GM19239 (cell line): ENCODE data around the gene TENM4.
"Not testable (repeated sequence)": the region's sequence is repeated elsewhere in the genome, so short reads cannot be mapped to it uniquely, and the experiment has no call there.

ENCODE experiments used
- DNase-seq: peaks from one replicate; pipeline ENCODE4 v3.0.0; 2011; ENCODE audit warnings: low spot score; ENCODE audit not compliant: insufficient read length
- FAIRE-seq: peaks from 2 replicates; lab custom pipeline; 2011; peaks lifted over from hg19 to GRCh38; lab: Jason Lieb, UNC

TENM4 gene

DNA sequence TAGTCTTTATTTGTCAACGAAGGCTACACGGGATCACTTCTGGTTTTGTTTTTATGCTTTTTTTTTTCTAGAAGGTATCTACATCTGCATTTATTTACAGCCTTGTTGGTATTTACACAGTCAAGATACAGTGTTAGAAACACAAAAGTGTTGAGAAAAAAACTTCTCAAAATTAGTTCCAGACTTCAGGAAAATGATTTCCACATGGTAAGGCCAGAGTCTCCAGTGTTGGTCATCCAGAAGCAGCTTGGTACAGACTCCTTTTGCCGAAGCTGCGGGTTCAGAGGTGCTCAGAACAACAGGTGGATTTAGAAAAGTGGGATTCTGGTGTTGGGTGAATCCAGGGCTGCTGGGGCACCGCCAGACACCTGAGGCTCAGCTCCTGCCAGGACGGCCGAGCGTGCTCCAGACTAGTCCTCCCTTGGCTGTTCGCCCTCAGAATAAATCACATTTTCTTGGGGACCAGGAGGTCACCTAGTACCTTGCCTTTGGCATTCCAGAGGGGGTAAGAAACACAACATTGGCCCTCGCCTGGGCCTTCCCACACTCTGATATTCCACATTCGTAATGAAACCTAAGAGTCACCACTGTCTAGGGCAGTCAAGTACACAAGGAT, 787.4 kb downstream of the TENM4 start:
- DNase-seq, result no peak
- FAIRE-seq, result no peak

DNA sequence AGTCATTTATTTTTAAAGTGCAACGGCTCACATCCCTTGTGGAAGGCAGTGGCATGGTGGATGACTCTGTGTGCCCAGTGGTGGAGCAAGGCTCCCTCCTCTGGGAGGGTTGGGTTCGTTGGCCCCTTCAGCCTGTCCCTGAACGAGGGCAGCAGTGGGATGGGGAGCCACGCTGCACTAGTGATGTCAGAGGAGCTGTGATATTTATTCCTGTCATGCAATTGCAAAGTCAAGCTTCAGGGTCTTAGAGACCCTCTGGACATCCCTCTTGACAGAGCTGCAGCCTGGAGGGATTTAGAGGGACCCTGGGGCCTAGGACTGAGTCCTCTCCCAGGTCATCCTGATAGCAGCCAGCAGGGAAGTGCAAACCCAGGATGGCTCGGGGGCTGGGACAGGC, 788.0 kb downstream of the TENM4 start:
- DNase-seq (no peak), FAIRE-seq (no peak)

DNA sequence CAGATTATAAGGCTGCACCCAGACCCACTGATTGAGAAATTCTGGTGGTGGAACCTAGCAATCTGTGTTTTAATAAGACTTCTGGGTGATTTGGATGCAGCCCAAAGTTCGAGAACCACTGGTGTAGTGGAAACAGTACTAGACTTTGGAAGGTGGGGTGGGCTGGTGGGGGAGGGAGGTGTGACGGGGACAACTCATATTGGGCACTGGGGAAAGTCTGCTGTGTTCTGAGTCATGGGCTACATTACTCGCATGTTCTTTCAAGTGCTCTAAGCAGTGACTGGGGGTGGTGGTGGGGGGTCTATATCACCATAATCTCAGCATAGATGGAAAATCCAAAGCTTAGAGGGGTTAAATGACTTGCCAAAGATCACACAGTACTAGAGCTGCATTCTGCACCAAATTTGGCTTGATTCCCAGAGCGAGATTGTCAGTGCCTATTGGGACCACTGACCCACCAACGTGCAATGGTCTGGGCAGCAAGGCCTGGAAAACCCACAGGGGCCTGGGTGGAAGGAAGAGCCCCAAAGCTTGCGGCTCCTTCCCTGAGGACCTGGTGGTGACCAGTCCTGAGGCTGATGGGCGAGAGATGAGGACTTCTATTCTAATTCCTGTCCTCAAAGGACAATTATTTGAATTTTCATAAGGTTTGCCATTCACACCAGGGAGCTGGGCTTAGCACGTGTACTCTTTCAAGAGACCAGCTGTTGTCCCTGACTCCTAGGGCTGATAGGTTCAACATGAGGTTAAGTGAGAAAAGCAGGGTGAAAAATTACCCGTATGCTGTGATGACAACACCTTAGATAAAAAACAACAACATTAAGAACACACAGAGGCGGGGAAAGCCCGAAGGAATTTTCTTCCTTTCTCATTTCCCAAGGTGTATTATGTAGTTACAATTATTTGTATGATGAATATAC, 788.6 kb downstream of the TENM4 start:
- DNase-seq (no peak), FAIRE-seq (no peak)

DNA sequence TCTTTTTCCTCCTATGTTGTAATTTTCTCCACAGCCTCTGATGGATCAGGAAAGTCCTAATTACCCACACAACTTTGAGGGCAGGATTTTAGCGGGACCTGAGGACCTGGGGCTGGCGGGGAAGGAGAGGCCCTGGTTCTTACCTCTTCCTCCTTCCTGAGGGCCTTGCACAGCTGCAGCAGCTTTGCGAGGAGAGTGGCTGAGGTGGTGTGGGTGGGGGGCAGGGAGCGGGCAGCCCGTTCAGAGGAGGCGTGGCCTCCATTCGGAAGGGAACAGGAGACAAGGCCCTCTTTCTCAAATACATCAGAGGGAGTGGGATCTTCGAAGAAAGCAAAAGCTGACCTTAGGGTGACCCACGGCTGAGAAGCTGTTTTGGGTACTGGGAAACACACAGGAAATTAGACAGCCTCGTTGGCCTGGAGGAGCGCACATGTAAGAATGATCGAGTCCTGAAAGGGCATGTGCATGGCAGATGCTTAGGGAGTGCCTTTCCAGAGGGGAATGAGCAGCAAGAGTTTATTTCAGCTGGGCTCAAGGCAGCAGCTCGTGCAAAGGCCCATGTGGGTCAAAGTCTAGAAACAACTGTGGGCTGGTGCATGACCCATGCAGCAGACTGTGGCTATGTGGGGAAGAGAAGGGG, 789.6 kb downstream of the TENM4 start:
- no peak for FAIRE-seq

DNA sequence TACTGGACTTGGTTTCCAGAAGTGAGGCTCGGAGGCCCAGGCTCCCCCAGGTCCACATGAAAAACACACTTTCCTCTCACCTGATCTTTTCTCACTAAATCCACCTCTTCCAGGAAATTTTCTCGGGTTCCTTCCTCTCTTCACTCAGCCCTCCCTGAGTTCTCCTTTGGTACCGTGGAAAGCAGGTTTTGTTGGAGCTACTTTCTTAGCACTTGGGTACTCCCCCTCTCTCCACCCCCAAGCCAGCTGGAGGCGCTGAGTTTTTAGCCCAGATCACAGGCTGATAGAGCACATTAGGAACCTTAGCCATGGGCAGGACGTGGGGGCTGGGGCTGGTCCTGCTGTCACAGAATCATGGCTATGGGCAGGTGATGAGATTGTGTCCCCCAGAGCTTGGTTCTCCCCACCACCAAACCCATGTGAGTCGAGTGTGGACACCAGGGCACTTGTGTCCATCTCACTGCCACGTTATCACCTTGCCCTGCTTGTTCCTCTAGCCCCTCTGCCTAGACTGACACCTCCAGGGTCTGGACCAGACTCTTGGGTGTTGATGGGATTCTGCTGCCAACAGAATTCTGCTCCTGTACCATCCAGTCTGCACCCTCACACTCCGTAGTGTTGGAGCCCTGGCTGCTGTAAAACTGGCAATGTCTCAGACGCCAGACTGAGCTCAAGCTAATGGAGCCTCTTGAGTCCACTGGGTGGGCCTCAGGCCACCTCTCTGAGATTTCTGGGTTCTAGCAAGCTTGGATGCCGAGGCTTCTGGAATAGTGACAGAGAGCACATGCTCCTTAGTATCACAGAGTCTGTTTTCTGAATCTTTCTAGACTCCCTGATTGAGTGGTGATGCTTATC, 791.2 kb downstream of the TENM4 start:
- DNase-seq, result no peak
- FAIRE-seq, result no peak

More for the DNA sequence above, 789.6 kb downstream of the TENM4 start:
- DNase-seq, result no peak

DNA sequence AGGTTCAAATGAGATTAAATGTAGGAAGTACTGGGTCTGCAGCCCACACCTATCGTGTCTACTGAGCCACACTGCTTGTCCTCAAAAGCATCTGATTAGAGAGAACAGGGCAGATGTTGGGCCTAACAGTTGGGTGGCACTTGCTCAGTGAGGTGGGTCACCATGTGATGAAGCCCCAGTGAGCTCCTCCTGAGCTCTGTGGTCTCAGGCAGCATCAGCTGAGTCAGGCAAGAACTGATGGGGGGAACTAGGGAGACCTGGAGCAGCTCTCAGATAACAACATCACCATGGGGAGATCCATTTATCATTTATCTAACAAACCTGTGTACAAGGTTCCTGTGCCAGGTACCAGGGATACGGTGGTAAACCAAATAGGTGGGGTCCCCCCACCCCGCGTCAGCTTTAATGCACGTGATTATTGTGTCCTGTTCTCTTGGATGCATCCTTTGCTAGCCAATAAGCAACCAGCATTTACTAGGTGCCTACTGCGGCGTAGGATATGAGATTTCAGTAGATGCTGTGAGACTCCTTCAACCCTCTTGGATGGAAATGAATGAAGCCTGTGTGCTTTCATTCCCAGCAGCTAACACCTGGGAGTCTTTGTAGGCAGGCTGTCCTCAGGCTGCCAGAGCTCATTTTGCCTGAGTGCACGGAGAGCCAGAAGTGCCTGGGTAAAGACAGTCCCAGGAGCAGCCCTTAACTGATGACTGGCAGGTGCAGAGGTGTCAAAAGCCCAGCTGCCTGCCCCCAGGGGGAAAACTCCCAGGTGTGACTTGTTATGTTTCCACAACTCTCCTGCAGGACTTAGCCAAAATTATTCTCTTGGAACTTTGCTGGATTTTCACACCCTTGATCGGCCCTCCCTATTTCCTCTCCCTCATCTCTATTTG, 792.6 kb downstream of the TENM4 start:
- no peak for FAIRE-seq
- DNase-seq, result no peak

DNA sequence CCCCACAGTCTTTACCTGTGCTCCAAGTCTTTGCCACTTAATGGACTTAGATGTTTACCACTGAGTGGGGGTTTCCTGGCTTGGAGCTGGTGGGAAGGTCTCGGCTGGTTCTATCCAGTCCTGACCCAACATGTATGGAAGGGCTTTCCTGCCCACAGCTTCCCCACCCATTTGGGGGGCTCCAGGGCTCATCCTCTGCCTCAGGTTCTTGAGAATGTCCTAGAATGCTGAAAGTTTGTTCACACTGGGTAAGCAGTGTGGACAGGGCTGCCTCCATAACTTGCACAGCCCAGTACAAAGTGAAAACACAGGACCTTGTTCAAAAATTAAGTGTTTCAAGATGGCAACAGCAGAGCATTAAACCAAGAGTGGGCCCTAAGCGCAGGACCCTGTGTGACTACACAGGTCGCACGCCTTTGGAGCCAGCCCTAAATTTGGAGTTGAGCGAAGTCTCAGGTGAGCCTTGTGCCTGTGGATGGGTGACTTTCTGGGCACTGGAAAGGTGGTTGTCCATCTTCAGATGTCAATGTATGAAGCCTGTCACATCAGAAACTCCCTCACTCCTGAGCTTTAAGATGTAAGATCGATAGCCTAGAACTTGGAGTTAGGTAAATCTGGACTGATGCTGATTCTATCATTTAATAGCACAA, 793.4 kb downstream of the TENM4 start:
- no peak for DNase-seq
- no peak for FAIRE-seq

DNA sequence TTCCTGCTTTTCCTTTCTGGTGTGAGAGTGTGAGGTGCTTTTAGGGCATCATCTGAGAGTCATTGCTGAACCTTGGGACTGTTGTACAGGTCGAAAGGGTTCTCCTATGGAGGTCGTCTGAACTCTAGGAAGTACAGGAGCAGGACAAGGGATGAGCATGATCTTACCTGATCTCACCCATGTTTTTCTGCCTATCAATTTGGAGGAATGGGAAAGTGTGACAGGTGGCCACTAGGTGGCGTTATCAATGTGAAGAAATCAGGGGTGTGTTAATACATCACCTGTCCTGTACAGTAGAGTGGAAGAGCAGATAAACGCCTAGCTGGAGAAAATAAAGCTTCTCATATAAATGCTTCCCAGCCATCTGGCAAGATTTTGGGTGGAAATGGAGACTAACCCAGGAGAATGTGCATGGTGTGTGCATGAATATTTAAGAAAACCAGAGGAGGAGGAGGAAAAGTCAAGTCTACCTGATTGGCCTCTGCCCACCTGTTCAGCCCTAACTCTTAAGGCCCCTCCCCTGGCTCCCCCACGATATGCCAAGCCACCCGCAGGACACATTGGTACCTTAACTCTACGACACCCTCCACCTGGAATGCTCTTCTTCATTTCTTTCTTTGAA, 794.2 kb downstream of the TENM4 start:
- DNase-seq (peak; percentile 32), FAIRE-seq (peak; percentile 95)

DNA sequence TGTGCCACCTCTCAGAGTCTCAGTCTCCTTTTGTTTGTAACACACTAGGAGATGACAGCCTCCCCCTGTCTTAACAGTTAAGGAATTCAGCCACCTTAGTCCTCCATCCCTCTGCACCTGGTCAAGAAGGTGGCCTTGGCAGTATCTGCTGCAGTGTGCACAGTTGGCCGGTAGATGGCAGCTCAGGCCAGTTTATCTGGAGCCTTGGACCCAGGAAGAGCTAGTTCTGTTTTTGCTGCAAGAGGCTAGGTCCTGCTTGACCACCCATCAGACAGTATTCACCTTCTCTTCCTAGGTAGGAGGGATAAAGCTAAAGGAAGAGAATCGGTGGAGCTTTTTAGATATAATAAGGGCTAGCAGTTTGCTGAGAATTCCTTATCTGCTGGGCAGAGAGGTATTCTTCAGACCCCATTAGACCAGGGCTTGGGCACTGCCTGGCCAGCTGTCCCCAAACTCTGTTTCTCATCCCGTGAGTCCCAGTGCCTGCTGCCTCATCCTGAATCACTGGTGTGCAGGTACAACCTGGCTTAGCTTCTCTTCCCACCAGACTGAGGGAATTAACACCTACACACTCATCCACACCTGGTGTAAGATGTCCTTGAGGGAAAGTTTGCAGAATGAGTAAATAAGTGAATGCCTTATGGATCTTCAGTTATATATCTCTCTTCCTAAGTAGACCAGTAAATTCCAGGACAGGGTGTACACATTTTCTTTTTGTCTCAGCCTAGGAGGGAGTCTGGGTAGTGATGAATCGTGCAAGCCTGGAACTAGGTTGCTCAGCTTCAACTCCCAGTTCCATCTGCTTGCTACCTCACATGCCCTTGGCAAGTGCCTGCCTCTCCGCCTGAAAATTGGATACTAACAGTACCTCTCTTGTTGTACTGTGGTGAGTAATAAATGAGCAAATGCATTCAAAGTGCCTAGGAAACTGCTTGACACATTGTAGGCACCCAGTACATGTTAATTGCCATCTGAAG, 795.3 kb downstream of the TENM4 start:
- FAIRE-seq (peak; percentile 87), DNase-seq (peak; percentile 72)

DNA sequence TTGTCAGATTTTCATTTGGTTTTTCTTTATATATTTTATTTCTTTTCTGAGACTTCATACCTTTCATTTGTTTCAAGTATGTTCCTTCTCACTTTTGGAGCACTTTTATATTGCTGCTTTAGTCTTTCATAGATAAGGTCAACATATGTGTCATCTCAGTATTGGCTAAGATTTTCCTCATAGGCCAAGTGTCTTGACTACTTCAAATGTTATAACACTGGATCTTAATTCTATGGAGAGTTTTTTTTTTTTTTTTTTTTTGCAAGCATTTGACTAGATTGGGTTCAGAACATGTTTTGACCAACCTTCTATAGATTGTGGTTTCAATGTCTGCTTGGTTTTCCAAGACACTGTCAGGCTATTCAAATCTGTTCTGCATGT, 797.2 kb downstream of the TENM4 start:
- no peak for DNase-seq
- FAIRE-seq, result no peak

DNA sequence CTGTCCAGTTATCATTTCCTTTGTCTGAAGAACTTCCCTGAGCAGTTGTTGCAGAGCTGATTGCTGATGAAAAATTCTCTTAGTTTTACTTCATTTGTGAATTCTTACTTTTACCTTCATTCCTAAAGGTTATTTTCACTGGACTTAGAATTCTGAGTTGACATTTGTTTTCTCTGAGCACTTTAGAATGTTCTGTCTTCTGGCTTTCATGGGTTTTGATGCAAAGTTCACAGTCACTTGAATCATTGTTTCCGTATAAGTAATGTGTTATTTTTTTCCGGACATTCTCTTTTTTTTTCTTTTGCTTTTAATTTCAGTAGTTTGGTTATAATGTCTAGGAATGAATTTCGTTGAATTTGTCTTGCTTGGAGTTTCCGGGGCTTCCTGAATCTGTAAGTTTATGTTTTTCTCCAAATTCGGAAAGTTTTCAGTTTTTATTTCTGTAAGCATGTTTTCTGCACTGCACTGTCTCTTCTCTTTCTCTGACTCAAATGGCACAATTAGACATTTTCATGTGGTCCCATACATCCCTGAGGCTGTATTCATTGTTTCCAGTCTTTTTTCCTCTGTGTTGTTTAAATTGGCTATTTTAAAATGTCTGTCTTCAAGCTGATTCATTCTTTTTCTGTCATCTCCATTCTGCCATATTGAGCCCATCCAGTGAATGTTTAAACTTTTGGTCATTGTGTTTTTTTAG, 797.7 kb downstream of the TENM4 start:
- DNase-seq (no peak), FAIRE-seq (no peak)

DNA sequence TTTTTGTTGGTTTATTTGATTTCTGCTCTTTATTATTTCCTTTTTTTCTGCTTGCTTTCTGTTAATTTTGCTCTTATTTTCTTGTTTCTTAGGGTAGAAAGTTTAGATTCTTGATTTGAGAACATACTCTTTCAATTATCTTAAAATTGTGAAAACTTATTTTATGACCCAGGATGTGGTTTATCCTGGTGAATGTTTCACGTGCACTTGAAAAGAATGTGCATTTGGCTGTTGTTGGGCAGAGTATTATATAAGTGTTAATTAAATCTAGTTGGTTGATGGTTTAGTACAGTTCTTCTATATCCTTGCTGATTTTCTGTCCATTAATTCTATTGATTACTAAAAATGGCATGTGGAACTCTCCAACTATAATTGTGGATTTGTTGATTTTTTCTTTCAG, 799.3 kb downstream of the TENM4 start:
- DNase-seq (no peak), FAIRE-seq (no peak)

DNA sequence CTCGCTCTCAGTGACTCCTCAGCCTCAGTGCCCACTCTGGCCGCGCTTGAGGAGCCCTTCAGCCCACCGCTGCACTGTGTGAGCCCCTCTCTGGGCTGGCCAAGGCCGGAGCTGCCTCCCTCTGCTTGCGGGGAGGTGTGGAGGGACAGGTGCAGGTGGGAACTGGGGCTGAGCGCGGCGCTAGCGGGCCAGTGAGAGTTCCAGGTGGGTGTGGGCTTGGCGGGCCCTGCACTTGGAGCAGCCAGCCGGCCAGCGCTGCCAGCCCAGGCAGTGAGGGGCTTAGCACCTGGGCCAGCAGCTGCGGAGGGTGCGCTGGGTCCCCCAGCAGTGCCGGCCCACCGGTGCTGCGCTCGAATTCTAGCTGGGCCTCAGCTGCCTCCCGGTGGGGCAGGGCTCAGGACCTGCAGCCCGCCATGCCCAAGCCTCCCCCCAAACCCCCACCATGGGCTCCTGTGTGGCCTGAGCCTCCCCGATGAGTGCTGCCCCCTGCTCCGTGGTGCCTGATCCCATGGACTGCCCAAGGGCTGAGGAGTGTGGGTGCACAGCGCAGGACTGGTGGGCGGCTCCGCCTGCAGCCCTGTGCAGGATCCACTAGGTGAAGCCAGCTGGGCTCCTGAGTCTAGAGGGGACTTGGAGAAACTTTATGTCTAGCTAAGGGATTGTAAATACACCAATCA, 802.0 kb downstream of the TENM4 start:
- FAIRE-seq, result no peak

DNA sequence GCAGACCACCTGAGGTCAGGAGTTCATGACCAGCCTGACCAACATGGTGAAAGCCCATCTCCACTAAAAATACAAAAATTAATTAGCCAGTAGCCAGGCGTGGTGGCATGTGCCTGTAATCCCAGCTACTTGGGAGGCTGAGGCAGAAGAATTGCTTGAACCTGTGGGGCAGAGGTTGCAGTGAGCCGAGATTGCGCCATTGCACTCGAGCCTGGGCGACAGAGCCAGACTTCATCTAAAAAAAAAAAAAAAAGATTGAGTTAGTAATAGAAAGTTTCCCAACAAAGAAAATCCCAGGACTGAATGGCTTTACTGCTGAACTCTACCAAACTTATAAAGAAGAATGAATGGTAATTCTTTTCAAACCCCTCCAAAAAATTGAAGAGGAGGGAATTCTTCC, 803.3 kb downstream of the TENM4 start:
- FAIRE-seq, DNase-seq: not testable (repeated sequence)

More for the DNA sequence above, 802.0 kb downstream of the TENM4 start:
- no peak for DNase-seq

DNA sequence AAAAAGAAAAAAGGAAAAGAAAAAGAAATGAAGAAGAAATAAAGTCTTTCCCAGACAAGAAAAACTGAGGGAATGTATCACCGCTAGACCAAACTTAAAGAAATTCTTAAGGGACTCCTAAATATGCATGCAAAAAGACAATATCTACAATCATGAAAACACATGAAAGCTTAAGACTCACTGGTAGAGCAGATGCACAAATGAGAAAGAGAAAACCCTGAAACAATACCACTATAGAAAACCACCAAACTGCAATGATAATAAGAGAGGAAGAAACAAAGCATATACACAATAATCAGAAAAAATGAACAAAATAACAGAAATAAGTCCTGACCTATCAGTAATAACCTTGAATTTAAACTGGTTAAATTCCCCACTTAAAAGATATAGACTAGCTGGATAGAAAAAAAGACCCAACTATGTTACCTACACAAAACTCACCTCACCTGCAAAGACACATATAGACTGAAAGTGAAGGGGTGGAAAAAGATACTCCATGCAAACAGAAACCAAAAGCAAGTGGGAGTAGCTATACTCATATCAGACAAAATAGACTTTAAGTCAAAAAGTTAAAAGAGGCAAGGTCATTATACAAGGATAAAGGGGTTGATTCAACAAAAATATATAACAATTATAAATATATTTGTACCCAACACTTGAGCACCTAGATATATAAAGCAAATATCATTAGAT, 804.9 kb downstream of the TENM4 start:
- DNase-seq (no peak), FAIRE-seq (no peak)
